Smooth muscle cell (in vitro differentiated cells): ENCODE data around the gene HSPBAP1. TPM values are rescaled to one million over a fixed set of nuclear protein-coding genes. Genes with fewer than 3 reads are reported as not detected.

Source experiments
- DNase-seq: peaks from one replicate; lab custom pipeline; 2025; ENCODE audit not compliant: unreplicated experiment; lab: John Stamatoyannopoulos, UW
- H2AFZ ChIP-seq: fragments of 200-600 bp; sonication (generic); 2 replicates; pipeline ENCODE4 v1.6.0; 2016; ENCODE audit warnings: antibody characterized with exemption, low read depth, mild to moderate bottlenecking
- H3F3A ChIP-seq: fragments of 200-600 bp; sonication (generic); 2 replicates; pipeline ENCODE4 v1.6.0; 2017; ENCODE audit warnings: antibody characterized with exemption, low read depth
- H3K27ac ChIP-seq: fragments of 200-600 bp; sonication (generic); 2 replicates; pipeline ENCODE4 v1.5.1; 2016; ENCODE audit warnings: low read depth, mild to moderate bottlenecking
- H3K27me3 ChIP-seq: fragments of 200-600 bp; sonication (generic); 2 replicates; pipeline ENCODE4 v1.6.1; 2016; ENCODE audit warnings: low read depth, mild to moderate bottlenecking
- H3K36me3 ChIP-seq: fragments of 200-600 bp; sonication (generic); 2 replicates; pipeline ENCODE4 v1.5.1; 2016; ENCODE audit warnings: low read depth
- H3K4me1 ChIP-seq: fragments of 200-600 bp; sonication (generic); 2 replicates; pipeline ENCODE4 v1.5.1; 2016; ENCODE audit warnings: low read depth
- H3K4me2 ChIP-seq: fragments of 200-600 bp; sonication (generic); 2 replicates; pipeline ENCODE4 v1.6.0; 2016; ENCODE audit warnings: mild to moderate bottlenecking
- H3K4me3 ChIP-seq: fragments of 200-600 bp; sonication (generic); 2 replicates; pipeline ENCODE4 v1.5.1; 2016; ENCODE audit warnings: mild to moderate bottlenecking
- H3K79me2 ChIP-seq: fragments of 200-600 bp; sonication (generic); 2 replicates; pipeline ENCODE4 v1.6.0; 2016; ENCODE audit warnings: low read depth, mild to moderate bottlenecking
- H3K9ac ChIP-seq: fragments of 200-600 bp; sonication (generic); 2 replicates; pipeline ENCODE4 v1.6.0; 2016; ENCODE audit warnings: low read depth
- H3K9me3 ChIP-seq: fragments of 200-600 bp; sonication (generic); replicated peaks from 2 replicates; pipeline ENCODE4 v1.5.1; 2016; ENCODE audit warnings: low read depth
- H4K20me1 ChIP-seq: fragments of 200-600 bp; sonication (generic); 2 replicates; pipeline ENCODE4 v1.6.0; 2016; ENCODE audit warnings: low read depth
- CTCF ChIP-seq: fragments of 200-600 bp; sonication (generic); IDR thresholded peaks from 2 replicates; pipeline ENCODE4 v1.5.1; 2017; ENCODE audit warnings: borderline replicate concordance, mild to moderate bottlenecking, antibody characterized with exemption; ENCODE audit not compliant: insufficient read depth, poor library complexity, severe bottlenecking
- WGBS: methylation state at CpG from one replicate; pipeline ENCODE4 v1.1.7; 2016; ENCODE audit warnings: low lambda C conversion rate; 5-methylcytosine and 5-hydroxymethylcytosine counted together
- polyA plus RNA-seq: library from polyadenylated mRNA; unstranded; fragments of >200 nt; fragmentation: Nextera tagmentation; extraction: Ambion mirVana; gene quantifications from 2 replicates; pipeline ENCODE4 v1.2.1, GENCODE V29; 2016
- total RNA-seq: library from RNA; depleted of rRNA; stranded (reverse); fragments of >200 nt; gene quantifications from 2 replicates; pipeline ENCODE4 v1.2.3, GENCODE V29; 2014

The HSPBAP1 gene
- total and polyA plus RNA-seq, 2 experiments from 2014 or later, result 2.7 to 3.6 TPM

GRCh38 chr3:122766430-122766829 is 27.2 kb downstream of the HSPBAP1 start:
- 100% methylated on average over 3 of the region's 3 CpGs for WGBS
- H3K27me3 ChIP-seq, result no peaks in the 10 kb centered on the region

GRCh38 chr3:122760453-122761271 is 33.0 kb downstream of the HSPBAP1 start:
- no peak overlapping the region for H3K4me2 ChIP-seq

More at GRCh38 chr3:122766430-122766829, 27.2 kb downstream of the HSPBAP1 start:
- Histone ChIP-seq H3K79me2 (no peaks in the 10 kb centered on the region), H3K9ac (no peak overlapping the region), H3K27ac (no peak overlapping the region), H3K9me3 (no peaks in the 10 kb centered on the region), H4K20me1 (no peaks in the 10 kb centered on the region), H3K4me2 (no peak overlapping the region), H3F3A (no peaks in the 10 kb centered on the region), H3K36me3 (no peaks in the 10 kb centered on the region), H2AFZ (no peak overlapping the region), H3K4me1 (peaks cover under 1% of the 10 kb centered on the region), H3K4me3 (no peak overlapping the region)
- DNase-seq, result no peak
- TF ChIP-seq CTCF, result no peak

GRCh38 chr3:122758877-122759560 is 34.6 kb downstream of the HSPBAP1 start:
- no peak overlapping the region for H2AFZ ChIP-seq
- no peak for DNase-seq
- WGBS, result 93% methylated on average over 3 of the region's 3 CpGs

More at GRCh38 chr3:122760453-122761271, 33.0 kb downstream of the HSPBAP1 start:
- Histone ChIP-seq H3K4me1 (peaks cover 13% of the 10 kb centered on the region), H3K4me3 (no peak overlapping the region), H3K27me3 (no peaks in the 10 kb centered on the region), H2AFZ (no peak overlapping the region), H3K79me2 (no peaks in the 10 kb centered on the region), H3F3A (no peaks in the 10 kb centered on the region), H3K27ac (no peak overlapping the region), H3K36me3 (no peaks in the 10 kb centered on the region), H4K20me1 (no peaks in the 10 kb centered on the region), H3K9ac (no peak overlapping the region), H3K9me3 (no peaks in the 10 kb centered on the region)
- WGBS, result 74% methylated on average over 3 of the region's 3 CpGs
- TF ChIP-seq CTCF, result no peak
- DNase-seq, result no peak

More at GRCh38 chr3:122758877-122759560, 34.6 kb downstream of the HSPBAP1 start:
- Histone ChIP-seq H3K9ac (no peak overlapping the region), H4K20me1 (no peaks in the 10 kb centered on the region), H3K27me3 (no peaks in the 10 kb centered on the region), H3K4me1 (peaks cover 13% of the 10 kb centered on the region), H3K79me2 (no peaks in the 10 kb centered on the region), H3K36me3 (no peaks in the 10 kb centered on the region), H3K27ac (no peak overlapping the region), H3K4me2 (no peak overlapping the region), H3K9me3 (no peaks in the 10 kb centered on the region), H3F3A (no peaks in the 10 kb centered on the region), H3K4me3 (no peak overlapping the region)
- TF ChIP-seq CTCF, result no peak
